Breast epithelium (tissue), 4 donors: Measurements from ENCODE around the gene CD300E. TPM values are rescaled to one million over a fixed set of nuclear protein-coding genes. Genes with fewer than 3 reads are reported as not detected.

Source experiments
- DNase-seq, 2 donors: peaks; one replicate each; pipeline ENCODE4 v3.0.0-alpha.2; 2019; ENCODE audit warnings: low spot score in 2 of 2
- H3K27ac ChIP-seq, 2 donors: fragments of 200-600 bp; sonication (generic) in 1 of 2; one replicate each; pipeline ENCODE4 v1.5.1; 2016 to 2019; ENCODE audit warnings: mild to moderate bottlenecking in 1 of 2
- H3K27me3 ChIP-seq, 2 donors: fragments of 200-600 bp; sonication (generic) in 1 of 2; one replicate each; pipeline versions ENCODE4 v1.5.1 to v1.6.0; 2017 to 2019; ENCODE audit warnings: control low read depth in 1 of 2, mild to moderate bottlenecking in 1 of 2
- H3K36me3 ChIP-seq: fragments of 200-600 bp; one replicate; pipeline ENCODE4 v1.5.1; 2019
- H3K4me1 ChIP-seq, 2 donors: fragments of 200-600 bp; sonication (generic); one replicate each; pipeline ENCODE4 v1.5.1; 2016 to 2019; ENCODE audit warnings: control low read depth in 1 of 2
- H3K4me3 ChIP-seq, 3 donors: fragments of 200-600 bp; sonication (generic); 1 replicate in 2 of 3; 2 replicates in 1 of 3; pipeline ENCODE4 v1.5.1; 2016 to 2019; ENCODE audit warnings: mild to moderate bottlenecking in 3 of 3, moderate library complexity in 2 of 3
- H3K9me3 ChIP-seq, 2 donors: fragments of 200-600 bp; sonication (generic) in 1 of 2; one replicate each; pipeline ENCODE4 v1.5.1; 2016 to 2019; ENCODE audit warnings: control low read depth in 1 of 2
- CTCF ChIP-seq, 3 donors: fragments of 450-650 bp; IDR thresholded peaks; one replicate each; pipeline ENCODE4 v1.5.1; 2016 to 2017; ENCODE audit warnings: antibody characterized with exemption in 3 of 3, mild to moderate bottlenecking in 3 of 3, moderate library complexity in 3 of 3
- POLR2A ChIP-seq: fragments of 450-650 bp; IDR thresholded peaks from one replicate; pipeline ENCODE4 v1.6.1; 2016; ENCODE audit warnings: antibody characterized with exemption, mild to moderate bottlenecking, moderate library complexity
- POLR2AphosphoS5 ChIP-seq, 3 donors: sonication (generic); formaldehyde crosslinking; IDR thresholded peaks; one replicate each; pipeline ENCODE4 v1.6.1; 2017; ENCODE audit warnings: antibody characterized with exemption in 3 of 3
- intact Hi-C: fragments of 100-400 bp; cut with DNase I; formaldehyde crosslinking; loops from one replicate; pipeline ENCODE4 v1.15.1; 2023; ENCODE audit warnings: low total_unique reads
- total RNA-seq, 3 donors: library from RNA; depleted of rRNA; stranded (reverse); fragments of >200 nt; gene quantifications; one replicate each; pipeline ENCODE4 v1.1.0, GENCODE V29; 2016

The CD300E gene
- total RNA-seq, 3 donors from 2014 or later, result under 0.01 to 0.32 (median 0.29) TPM

GRCh38 chr17:74569020-74570003 lies 54.2 kb downstream of the CD300E start:
- DNase-seq, result no peak
- TF ChIP-seq POLR2A, result no peak
- TF ChIP-seq POLR2AphosphoS5 (IDR thresholded peaks at IDR 0.05), result no peak
- TF ChIP-seq CTCF (IDR thresholded peaks at IDR 0.05), result no peak
- Histone ChIP-seq H3K36me3 (no peaks in the 10 kb centered on the region), H3K27me3 (peaks cover 0 to 14% of the 10 kb centered on the region in 2 donors), H3K4me1 (no peaks in the 10 kb centered on the region), H3K27ac (no peak overlapping the region), H3K9me3 (no peaks in the 10 kb centered on the region), H3K4me3 (no peak overlapping the region)
- intact Hi-C loops, result no loop called here

- Histone ChIP-seq H3K9me3 (no peaks in the 10 kb centered on the region), H3K27ac (no peak overlapping the region), H3K4me1 (no peaks in the 10 kb centered on the region), H3K4me3 (no peak overlapping the region), H3K27me3 (peaks cover 0 to 22% of the 10 kb centered on the region in 2 donors), H3K36me3 (no peaks in the 10 kb centered on the region)
- TF ChIP-seq CTCF (IDR thresholded peaks at IDR 0.05) (no peak), POLR2AphosphoS5 (IDR thresholded peaks at IDR 0.05) (no peak), POLR2A (no peak)
- no peak for DNase-seq
- intact Hi-C loops, result no loop called here
These were observed 55.2 kb downstream of the CD300E start for GRCh38 chr17:74568106-74568873.

GRCh38 chr17:74567397-74567796 lies 56.1 kb downstream of the CD300E start, which contains the start of gene CD300H:
Gene CD300H, minus strand, starts transcription at chr17:74567509.
- TF ChIP-seq POLR2AphosphoS5 (IDR thresholded peaks at IDR 0.05) (no peak), POLR2A (no peak), CTCF (IDR thresholded peaks at IDR 0.05) (no peak)
- H3K9me3 ChIP-seq, result no peaks in the 10 kb centered on the region
- H3K27me3 ChIP-seq, result peaks cover 0 to 22% of the 10 kb centered on the region in 2 donors
- no peaks in the 10 kb centered on the region for H3K36me3 ChIP-seq
- H3K4me3 ChIP-seq, result no peak within 1 kb of the TSS
- H3K4me1 ChIP-seq, result no peaks in the 10 kb centered on the region
- no peak for DNase-seq
- no peak within 1 kb of the TSS for H3K27ac ChIP-seq
- intact Hi-C loops, result no loop called here

GRCh38 chr17:74566132-74566753 lies 57.3 kb downstream of the CD300E start:
- TF ChIP-seq POLR2AphosphoS5 (IDR thresholded peaks at IDR 0.05) (no peak), CTCF (IDR thresholded peaks at IDR 0.05) (no peak)
- Histone ChIP-seq H3K4me1 (no peaks in the 10 kb centered on the region), H3K4me3 (no peak overlapping the region), H3K36me3 (no peaks in the 10 kb centered on the region), H3K27me3 (peaks cover 0 to 22% of the 10 kb centered on the region in 2 donors), H3K9me3 (no peaks in the 10 kb centered on the region), H3K27ac (no peak overlapping the region)
- intact Hi-C loops, result no loop called here
- no peak for DNase-seq
